Glomerular visceral epithelial cell (primary cell): ENCODE results near the gene IREB2.
A peak's percentile ranks its signal among the peaks of the same experiment; 100 is the strongest.

Experiments
- DNase-seq: peaks from one replicate; pipeline ENCODE4 v3.0.0-alpha.2; 2016; ENCODE audit errors: extremely low spot score

Gene IREB2

GRCh38 chr15:78407608-78408354, 30.2 kb upstream of the IREB2 start:
- DNase-seq: no peak

- DNase-seq: no peak
These were observed 29.7 kb upstream of the IREB2 start for GRCh38 chr15:78408355-78408640.

GRCh38 chr15:78408961-78409360, 29.1 kb upstream of the IREB2 start:
- DNase-seq: no peak

GRCh38 chr15:78411061-78411460, 27.0 kb upstream of the IREB2 start:
- DNase-seq: no peak

- DNase-seq: no peak
These were observed 23.3 kb upstream of the IREB2 start for GRCh38 chr15:78414621-78415250.

DNA sequence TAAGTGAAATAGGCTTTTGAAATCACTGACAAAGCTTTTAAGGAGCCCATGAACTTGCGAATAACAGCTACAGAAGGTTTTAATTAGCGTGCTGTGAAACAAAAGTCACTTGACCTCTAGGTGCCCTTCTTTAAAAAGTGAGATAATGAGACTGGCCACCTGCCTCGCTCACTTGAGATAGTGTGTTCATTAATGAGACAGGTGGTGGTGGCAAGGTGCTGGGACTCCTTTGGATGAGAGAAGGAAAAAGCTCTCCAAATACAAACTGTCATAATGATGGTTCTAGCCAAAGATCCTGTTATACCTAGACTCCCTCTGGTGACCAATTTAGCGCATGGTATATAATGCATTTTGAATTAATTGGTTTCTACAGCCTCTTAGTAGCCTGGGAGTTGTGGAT, 22.7 kb upstream of the IREB2 start:
- peak; percentile 4 for DNase-seq

DNA sequence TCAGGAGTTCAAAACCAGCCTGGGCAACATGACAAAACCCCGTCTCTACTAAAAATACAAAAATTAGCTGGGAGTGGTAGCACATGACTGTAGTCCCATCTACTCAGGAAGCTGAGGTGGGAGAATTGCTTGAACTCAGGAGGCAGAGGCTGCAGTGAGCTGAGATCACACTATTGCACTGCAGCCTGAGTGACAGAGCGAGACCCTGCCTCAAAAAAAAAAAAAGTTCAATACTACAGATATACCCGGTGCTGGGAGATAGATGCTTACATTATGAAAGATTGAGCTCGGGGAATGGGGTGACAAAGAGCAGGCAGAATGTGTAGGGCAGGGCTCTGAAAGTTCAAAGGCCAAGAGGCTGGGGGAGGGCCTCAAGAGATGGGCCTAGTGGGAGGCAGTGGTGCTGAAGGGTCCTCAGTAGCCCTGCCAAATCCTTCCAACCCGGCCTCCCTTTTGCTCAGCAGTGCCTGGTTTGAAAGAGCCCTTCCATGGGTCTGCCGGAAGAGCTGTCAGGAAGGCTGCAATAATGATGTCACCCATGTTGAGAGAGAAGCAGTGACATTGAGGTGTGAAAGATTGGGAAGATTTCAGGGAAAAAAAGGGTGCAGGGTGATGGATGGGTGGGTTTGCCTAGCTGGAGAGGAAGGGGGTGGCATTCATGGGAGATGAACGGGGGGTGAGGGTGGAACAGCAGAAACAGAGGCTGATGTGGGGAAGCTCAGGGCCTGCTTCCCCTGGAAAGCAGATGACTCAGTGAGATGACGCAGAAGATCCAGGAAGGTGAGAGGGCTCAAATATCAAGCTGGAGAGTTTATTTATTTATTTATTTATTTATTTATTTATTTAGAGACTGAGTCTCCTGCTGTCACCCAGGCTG, 20.0 kb upstream of the IREB2 start:
- DNase-seq: peak; percentile 6

GRCh38 chr15:78418686-78419085, 19.3 kb upstream of the IREB2 start:
- no peak for DNase-seq

- no peak for DNase-seq
These were observed 18.6 kb upstream of the IREB2 start for GRCh38 chr15:78419367-78419766.

DNA sequence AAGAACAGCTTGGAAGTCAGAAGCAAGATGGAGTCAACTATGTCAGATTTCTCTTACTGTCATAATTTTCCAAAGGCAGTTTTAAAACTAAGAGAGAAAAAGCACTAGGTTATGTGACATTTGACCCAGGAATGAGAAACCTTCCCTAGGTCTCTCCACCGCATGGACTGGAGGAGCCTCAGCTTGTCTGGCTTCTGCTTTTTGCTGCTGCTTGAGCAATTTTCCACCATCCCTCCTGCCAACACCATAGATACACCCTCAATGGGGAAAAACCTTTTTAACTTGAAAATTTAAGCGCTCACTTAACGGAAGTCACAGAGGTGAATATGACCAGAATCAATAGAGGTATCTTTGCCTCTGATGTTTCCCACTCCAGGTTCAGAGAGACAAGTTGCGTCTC, 17.8 kb upstream of the IREB2 start:
- DNase-seq: no peak

GRCh38 chr15:78420766-78421165, 17.2 kb upstream of the IREB2 start:
- DNase-seq: no peak

GRCh38 chr15:78421238-78421965, 16.6 kb upstream of the IREB2 start:
- no peak for DNase-seq

GRCh38 chr15:78422571-78423340, 15.3 kb upstream of the IREB2 start:
- DNase-seq: peak; percentile 66

GRCh38 chr15:78424673-78425072, 13.3 kb upstream of the IREB2 start:
- DNase-seq: no peak

DNA sequence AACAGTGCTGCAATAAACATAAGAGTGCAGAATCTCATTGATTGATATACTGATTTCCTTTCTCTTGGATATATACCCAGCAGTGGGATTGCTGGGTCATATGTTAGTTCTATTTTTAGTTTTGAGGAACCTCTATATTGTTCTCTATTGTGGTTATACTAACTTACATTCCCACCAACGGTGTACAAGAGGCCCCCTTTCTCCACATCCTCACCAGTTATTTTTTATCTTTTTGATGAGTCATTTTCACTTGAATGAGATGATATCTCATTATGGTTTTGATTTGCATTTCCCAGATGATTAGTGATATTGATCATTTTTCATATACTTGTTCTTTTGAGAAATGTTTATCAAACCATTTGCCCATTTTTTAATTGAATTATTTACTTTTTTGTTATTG, 12.4 kb upstream of the IREB2 start:
- DNase-seq: no peak

- no peak for DNase-seq
These were observed 11.7 kb upstream of the IREB2 start for GRCh38 chr15:78426300-78426699.

- DNase-seq: no peak
These were observed 10.1 kb upstream of the IREB2 start for GRCh38 chr15:78427953-78428352.

- no peak for DNase-seq
These were observed 8.5 kb upstream of the IREB2 start for GRCh38 chr15:78429477-78429876.

- DNase-seq: no peak
These were observed 6.1 kb upstream of the IREB2 start for GRCh38 chr15:78431955-78432354.

- no peak for DNase-seq
These were observed 5.4 kb upstream of the IREB2 start for GRCh38 chr15:78432664-78433063.

DNA sequence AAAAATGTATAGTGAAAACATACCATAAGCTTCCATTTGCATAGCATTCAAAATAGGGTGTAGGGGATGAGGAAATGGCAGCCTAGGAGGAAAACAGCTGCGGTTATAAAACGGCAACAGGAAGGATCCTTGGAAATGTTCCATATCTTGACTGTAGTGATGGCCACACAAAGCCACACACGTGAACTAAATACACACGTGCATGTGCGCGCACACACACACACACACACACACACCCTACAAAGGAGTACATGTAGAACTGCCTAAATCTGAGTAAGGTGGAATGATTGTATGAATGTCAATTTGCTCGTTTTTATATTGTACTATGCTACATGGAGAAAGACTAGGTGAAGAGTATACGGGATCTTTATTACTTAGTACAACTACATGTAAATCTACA, 3.9 kb upstream of the IREB2 start:
- no peak for DNase-seq
